Mucosa of descending colon (tissue), 3 donors: Measurements from ENCODE around the gene ADAMTS9. TPM values are rescaled to one million over a fixed set of nuclear protein-coding genes. Genes with fewer than 3 reads are reported as not detected.

Experiments used
- ATAC-seq: fragments of 200-7000 bp; cut with Tn5 transposase; one replicate; pipeline ENCODE4 v1.9.1; 2020; ENCODE audit warnings: mild to moderate bottlenecking, moderate library complexity
- DNase-seq, 3 donors: peaks; one replicate each; pipeline ENCODE4 v3.0.0-alpha.2; 2020
- H3K36me3 ChIP-seq: fragments of 200-600 bp; one replicate; pipeline ENCODE4 v1.8.0; 2021; ENCODE audit warnings: low read depth, mild to moderate bottlenecking
- H3K4me1 ChIP-seq: fragments of 200-600 bp; one replicate; pipeline ENCODE4 v1.8.0; 2021; ENCODE audit warnings: low read depth, mild to moderate bottlenecking
- H3K4me3 ChIP-seq: fragments of 200-600 bp; one replicate; pipeline ENCODE4 v1.8.0; 2021; ENCODE audit warnings: mild to moderate bottlenecking
- H3K9me3 ChIP-seq: fragments of 200-600 bp; one replicate; pipeline ENCODE4 v1.8.0; 2021; ENCODE audit warnings: mild to moderate bottlenecking
- intact Hi-C, 2 donors: fragments of 100-400 bp; cut with DNase I in 1 of 2; cut with micrococcal nuclease in 1 of 2; formaldehyde crosslinking; loops; one replicate each; pipeline versions ENCODE4 v1.11.0 to v1.11.1; 2022; cut with DNase I, micrococcal nuclease
- total RNA-seq, 3 donors: library from RNA; stranded (reverse); fragmentation: NEBNext Ultra II Directional in 2 of 3; extraction: Animal tissue kit (Norgen Biotek cat#: 25700) in 2 of 3; gene quantifications; one replicate each; pipeline versions ENCODE4 v1.2.1 to v1.2.4, GENCODE V29; 2021 to 2023
- TF ChIP-seq, protein P1 (sequence below): fragments of 200-600 bp; IDR thresholded peaks from one replicate; pipeline ENCODE4 v1.8.0; 2022; ENCODE audit warnings: antibody characterized with exemption, mild to moderate bottlenecking
- donor health status: DM: no; HTN: no; CAD: no; lungs with moderate emphysema.
- donor health status: DM: no; HTN: no; CAD: no.
- donor health status: DM: no; HTN: yes; CAD: no.

The ADAMTS9 gene
- total RNA-seq, 3 donors from 2014 or later: 7.4 to 20.5 (median 20.1) TPM

DNA sequence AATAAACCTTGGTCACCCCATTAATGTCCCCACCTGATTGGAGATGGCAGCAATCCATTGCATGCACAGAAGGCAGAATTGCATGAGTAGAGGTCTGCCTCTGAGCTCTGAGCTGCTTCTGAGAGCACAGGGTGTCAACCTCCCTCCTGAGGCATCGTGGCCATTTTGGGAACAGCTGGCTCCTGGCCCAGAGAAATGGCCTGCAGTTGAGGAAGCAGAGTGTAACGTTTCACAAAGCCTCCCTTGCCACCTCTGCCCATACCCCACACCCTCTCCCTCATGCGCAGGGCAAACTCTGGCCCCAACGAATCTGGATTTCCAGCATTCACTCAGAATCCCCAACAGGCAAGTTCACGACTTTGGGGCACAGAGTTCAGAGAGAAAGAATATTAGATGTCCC is 198.9 kb downstream of the ADAMTS9 start:
- no peaks in the 10 kb centered on the region for H3K9me3 ChIP-seq
- no peaks in the 10 kb centered on the region for H3K36me3 ChIP-seq
- no peak for DNase-seq
- intact Hi-C loops: loop anchor here in 1 of 2 donors (5.0 kb wide), 1 partner anchor 87 kb away; no protein-coding TSS in a partner anchor
- H3K4me3 ChIP-seq: no peak overlapping the region
- no peak for ATAC-seq
- H3K4me1 ChIP-seq: no peaks in the 10 kb centered on the region
- TF ChIP-seq, protein P1, sequence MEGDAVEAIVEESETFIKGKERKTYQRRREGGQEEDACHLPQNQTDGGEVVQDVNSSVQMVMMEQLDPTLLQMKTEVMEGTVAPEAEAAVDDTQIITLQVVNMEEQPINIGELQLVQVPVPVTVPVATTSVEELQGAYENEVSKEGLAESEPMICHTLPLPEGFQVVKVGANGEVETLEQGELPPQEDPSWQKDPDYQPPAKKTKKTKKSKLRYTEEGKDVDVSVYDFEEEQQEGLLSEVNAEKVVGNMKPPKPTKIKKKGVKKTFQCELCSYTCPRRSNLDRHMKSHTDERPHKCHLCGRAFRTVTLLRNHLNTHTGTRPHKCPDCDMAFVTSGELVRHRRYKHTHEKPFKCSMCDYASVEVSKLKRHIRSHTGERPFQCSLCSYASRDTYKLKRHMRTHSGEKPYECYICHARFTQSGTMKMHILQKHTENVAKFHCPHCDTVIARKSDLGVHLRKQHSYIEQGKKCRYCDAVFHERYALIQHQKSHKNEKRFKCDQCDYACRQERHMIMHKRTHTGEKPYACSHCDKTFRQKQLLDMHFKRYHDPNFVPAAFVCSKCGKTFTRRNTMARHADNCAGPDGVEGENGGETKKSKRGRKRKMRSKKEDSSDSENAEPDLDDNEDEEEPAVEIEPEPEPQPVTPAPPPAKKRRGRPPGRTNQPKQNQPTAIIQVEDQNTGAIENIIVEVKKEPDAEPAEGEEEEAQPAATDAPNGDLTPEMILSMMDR: no peak

DNA sequence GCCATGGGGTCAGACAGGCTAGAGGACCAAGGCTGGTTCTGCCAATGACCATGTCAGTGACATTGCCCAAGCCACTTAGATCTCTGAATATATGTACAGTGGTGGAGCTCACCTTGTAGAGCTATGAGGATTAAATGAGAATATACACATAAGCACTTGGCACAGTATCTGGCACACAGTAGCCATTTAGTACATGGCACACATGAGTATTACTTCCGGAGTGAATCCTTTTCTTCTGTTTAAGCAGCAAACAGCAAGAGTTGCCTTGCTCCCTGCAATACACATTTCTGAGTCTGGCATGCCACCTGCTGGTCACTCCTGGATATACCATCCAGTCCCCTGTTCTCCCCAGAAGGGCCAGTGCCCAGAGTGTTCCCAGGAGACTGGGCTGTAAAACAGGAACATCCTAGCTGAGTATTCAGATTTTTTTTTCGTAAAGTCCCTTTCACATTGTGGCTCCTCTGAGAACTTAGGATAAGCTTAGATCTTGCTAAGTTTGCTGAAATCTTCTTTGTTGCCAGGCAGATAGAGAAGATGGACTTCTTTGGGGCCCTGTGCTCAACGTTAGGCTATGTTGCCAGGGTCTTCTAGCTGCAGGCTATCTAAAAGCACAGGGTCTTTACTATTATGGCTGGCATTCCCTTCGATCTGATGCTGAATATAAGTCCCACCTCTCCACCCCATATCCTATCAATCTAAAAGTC is 203.4 kb downstream of the ADAMTS9 start:
- H3K4me3 ChIP-seq: no peak overlapping the region
- intact Hi-C loops: loop anchor here (2.0 to 5.0 kb wide), 2 partner anchors 452 to 454 kb away; no protein-coding TSS in a partner anchor
- TF ChIP-seq, protein P1: peak; percentile 78
- H3K9me3 ChIP-seq: no peaks in the 10 kb centered on the region
- ATAC-seq: peak; percentile 93
- H3K36me3 ChIP-seq: no peaks in the 10 kb centered on the region
- no peaks in the 10 kb centered on the region for H3K4me1 ChIP-seq
- DNase-seq: peak in 2 of 3 donors; percentile 79 to 83

DNA sequence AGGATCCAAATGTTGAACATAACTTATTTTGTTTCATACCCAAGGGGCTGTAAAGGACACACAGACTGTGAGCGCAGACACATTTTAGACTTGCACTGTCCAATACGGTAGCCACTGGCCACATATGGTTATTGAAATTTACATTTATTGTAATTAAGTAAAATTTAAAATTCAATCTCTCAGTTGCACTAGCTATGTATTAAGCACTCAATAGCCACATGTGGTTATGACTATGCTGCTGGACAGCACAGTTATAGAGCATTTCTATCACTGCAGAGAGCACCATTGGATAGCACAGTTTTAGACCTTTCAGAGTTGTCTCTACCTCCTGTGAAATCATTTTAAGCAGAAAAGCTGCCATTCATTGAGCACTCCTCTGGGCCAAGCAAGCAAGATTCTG is 204.3 kb downstream of the ADAMTS9 start:
- TF ChIP-seq, protein P1: no peak
- no peaks in the 10 kb centered on the region for H3K36me3 ChIP-seq
- ATAC-seq (no peak), DNase-seq (no peak)
- no peaks in the 10 kb centered on the region for H3K9me3 ChIP-seq
- H3K4me1 ChIP-seq: no peaks in the 10 kb centered on the region
- H3K4me3 ChIP-seq: no peak overlapping the region
- intact Hi-C loops: loop anchor here in 1 of 2 donors (5.0 kb wide), 1 partner anchor 451 kb away; no protein-coding TSS in a partner anchor

DNA sequence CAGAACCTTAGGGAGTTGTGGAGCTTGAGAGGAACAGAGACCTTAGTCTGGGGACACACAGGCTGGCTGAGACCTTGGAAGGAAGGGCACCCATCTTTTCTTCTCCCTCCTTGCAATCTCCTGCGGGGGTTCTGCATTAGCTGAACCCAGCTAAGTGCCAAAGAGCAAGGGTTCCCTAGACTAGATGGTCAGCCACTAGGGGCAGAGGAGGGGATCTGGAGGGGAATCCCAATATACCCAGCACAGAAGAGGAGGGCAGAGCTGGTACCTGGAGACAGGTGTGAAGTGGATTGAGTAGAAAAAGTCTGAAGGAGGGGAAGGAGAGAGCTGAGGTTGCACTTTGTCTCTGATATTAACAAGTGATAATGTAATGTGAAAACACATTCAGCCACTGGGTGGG is 212.8 kb downstream of the ADAMTS9 start:
- Histone ChIP-seq H3K4me1 (no peaks in the 10 kb centered on the region), H3K4me3 (no peak overlapping the region), H3K9me3 (no peaks in the 10 kb centered on the region), H3K36me3 (no peaks in the 10 kb centered on the region)
- ATAC-seq (no peak), DNase-seq (no peak)
- TF ChIP-seq, protein P1: no peak
- intact Hi-C loops: no loop called here

DNA sequence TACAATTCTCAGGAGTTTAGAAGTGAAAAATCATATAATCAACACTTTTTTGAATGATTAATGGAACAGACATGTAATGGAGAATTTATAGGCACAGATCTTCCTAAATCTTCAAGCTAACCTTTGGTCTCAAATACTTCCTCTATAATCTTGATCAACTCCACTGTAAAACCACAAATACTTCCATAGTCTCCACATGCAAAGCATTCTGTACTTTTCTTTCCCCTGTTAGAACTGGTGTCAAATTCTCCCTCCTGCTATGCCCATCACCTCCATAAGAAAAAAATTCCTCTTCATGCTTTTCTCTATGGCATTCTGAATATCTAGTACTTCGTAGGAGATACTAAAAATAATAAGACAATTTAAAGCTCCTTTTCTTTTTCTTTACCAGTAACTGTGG is 214.3 kb downstream of the ADAMTS9 start:
- Histone ChIP-seq H3K9me3 (no peaks in the 10 kb centered on the region), H3K4me3 (no peak overlapping the region), H3K36me3 (no peaks in the 10 kb centered on the region), H3K4me1 (no peaks in the 10 kb centered on the region)
- ATAC-seq: no peak
- intact Hi-C loops: no loop called here
- TF ChIP-seq, protein P1: no peak
- DNase-seq: no peak
